Middle frontal gyrus (tissue), 1 donor: ENCODE measurements around the gene KCNS1.
"Not testable (repeated sequence)": the region's sequence is repeated elsewhere in the genome, so short reads cannot be mapped to it uniquely, and the experiment has no call there.

ENCODE experiments used
- DNase-seq: peaks from one replicate; pipeline ENCODE4 v3.0.0-alpha.2; 2015; ENCODE audit warnings: low spot score; ENCODE audit errors: extremely low spot score

KCNS1 gene

GRCh38 chr20:45080867-45081624 is 19.9 kb downstream of the KCNS1 start:
- DNase-seq, result no peak

DNA sequence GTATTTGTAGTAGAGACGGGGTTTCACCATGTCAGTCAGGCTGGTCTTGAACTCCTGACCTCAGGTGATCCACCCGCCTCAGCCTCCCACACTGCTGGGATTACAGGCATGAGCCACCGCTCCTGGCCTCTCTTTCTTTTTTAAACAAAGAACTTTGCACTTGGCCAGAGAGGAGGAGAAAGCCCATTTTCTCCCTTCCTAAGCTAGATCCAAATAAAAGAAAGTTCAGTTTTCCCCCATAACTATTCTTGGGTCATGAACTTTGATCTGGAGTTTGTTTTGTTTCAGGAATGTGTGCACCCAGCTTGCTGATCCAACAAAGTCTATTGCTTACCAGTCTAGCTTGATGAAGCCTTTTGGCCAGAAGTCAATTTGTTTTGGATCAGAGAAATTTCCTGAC is 23.4 kb downstream of the KCNS1 start:
- DNase-seq, result no peak

- no peak for DNase-seq
Measured at GRCh38 chr20:45073221-45073620, 27.7 kb downstream of the KCNS1 start.

- DNase-seq, result no peak
Measured at GRCh38 chr20:45072066-45072465, 28.9 kb downstream of the KCNS1 start.

GRCh38 chr20:45070932-45071632 is 29.8 kb downstream of the KCNS1 start:
- DNase-seq, result no peak

- no peak for DNase-seq
Measured at GRCh38 chr20:45069261-45069660, 31.7 kb downstream of the KCNS1 start.

- no peak for DNase-seq
Measured at GRCh38 chr20:45067558-45067957, 33.4 kb downstream of the KCNS1 start.

- DNase-seq, result no peak
Measured at GRCh38 chr20:45067087-45067486, 33.8 kb downstream of the KCNS1 start.

DNA sequence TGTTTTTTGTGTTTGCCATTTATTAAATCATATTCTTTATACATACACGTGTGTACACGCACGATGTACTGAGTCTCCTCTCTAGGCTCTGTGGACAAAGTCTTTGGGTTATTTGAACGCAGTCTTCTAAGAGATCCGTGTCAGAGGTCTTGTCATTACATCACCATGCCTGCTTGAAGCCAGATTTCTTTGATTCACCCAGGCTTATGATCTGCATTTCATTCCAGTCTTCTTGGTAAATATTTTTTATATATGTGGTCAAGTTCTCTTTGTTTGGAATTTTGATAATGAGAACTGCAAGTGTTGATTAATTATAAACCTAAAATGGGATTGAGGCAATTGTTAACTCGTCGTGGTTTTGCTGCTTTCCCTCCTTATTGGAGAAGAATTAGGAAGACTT is 34.6 kb downstream of the KCNS1 start:
- no peak for DNase-seq

DNA sequence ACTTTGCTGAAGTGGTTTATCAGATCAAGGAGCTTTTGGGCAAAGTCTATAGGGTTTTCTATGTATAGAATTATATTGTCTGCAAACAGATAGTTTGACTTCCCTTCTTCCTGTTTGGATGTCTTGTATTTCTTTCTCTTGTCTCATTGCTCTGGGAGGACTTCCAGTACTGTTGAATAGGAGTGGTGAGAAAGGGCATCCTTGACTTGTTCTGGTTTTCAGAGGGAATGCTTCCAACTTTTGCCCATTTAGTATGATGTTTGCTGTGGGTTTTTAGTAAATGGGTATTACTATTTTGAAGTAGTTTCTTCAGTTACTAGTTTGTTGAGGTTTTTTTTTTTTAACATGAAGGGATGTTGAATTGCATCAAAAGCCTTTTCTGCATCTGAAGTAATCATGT is 36.1 kb downstream of the KCNS1 start:
- DNase-seq, result no peak

DNA sequence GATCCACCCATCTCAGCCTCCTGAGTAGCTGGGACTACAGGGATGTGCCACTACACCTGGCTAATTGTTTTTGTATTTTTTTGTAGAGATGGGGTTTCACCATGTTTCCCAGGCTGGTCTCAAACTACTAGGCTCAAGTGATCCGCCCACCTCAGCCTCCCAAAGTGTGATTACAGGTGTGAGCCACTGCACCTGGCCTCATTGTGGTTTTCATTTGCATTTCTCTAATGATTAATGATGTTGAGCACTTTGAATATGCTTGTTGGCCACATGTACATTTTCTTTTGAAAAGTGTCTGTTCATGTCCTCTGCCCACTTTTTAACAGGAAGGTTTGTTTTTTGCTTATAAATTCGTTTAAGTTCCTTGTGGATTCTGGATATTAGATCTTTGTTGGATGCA is 37.8 kb downstream of the KCNS1 start:
- DNase-seq, result not testable (repeated sequence)

DNA sequence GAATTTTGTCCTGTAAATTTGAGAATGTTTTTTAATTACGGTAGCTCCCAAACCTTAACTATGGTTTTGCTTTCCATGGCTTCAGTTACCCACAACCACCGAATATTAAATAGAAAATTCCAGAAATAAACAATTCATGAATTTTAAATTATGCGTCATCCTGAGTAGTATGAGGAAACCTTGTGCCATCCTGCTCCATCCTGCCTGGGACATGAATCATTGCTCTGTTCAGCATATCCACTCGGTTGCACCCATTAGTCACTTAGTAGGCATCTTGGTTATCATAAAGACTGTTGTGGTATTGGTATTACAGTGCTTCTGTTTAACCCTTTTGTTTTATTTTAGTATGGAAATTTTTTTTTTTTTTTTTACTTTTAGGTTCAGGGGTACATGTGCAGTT is 39.7 kb downstream of the KCNS1 start:
- no peak for DNase-seq

GRCh38 chr20:45060294-45060693 is 40.6 kb downstream of the KCNS1 start:
- no peak for DNase-seq

DNA sequence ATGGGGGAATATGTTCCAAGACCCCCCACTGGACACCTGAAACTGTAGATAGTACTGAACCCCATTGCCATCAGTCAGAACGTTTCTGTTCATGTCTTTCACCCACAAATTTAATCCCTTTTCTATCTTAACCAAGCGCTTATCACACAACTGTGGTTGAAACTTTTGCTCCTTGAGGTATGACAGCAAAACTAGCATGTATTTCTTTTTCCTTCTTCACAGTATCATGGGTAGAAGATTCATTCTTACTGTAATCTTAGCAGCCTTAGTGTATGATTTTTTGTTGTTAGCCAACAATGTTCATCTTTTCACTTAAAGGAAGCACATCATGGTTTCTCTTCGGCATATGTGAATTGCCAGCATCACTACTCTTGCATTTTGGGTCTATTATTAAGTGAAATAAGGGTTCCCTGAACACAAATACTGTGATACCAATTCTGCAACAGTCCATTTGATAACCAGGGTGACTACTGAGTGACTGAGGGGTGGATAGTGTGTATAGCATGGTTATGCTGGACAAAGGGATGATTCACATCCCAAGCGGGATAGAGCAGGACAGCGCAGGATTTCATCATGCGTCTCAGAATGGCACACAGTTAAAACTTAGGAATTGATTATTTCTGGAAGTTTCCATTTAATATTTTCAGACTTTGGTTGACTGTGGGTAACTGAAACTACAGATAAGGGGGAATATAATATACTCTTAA is 41.8 kb downstream of the KCNS1 start:
- DNase-seq, result no peak

DNA sequence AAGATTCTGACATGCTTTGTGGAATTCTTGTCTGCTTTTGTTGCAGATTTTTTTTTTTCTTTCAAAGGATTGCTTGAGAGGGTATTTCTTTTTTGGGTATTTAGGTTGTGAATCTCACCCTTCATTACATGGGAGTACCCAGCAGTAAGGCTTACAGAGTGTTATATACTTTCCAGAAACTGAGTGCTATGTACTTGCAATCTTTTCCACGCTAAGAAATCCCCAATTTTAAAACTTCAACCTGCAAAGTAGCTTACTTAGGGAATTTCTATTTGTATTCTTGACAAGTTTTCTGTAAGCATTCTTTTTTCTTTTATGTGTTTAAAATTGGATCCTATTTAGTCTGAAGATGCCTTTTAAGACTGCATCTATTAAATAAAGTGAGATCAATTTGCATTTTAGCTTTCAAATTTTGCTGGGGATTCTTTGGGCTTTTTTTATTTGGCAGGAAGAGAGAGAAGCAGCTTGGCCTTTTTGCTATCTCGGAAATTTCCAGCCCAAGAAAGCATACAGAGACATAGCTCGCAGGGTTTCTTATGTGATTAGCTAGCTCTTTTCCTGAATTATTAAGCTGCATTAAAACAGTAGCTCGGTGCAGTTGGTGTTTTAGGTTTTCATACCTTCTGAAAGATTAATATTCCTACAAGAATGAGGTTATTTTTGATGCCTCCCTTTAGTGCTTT is 42.6 kb downstream of the KCNS1 start:
- no peak for DNase-seq

- DNase-seq, result no peak
Measured at GRCh38 chr20:45056473-45057173, 44.3 kb downstream of the KCNS1 start.

DNA sequence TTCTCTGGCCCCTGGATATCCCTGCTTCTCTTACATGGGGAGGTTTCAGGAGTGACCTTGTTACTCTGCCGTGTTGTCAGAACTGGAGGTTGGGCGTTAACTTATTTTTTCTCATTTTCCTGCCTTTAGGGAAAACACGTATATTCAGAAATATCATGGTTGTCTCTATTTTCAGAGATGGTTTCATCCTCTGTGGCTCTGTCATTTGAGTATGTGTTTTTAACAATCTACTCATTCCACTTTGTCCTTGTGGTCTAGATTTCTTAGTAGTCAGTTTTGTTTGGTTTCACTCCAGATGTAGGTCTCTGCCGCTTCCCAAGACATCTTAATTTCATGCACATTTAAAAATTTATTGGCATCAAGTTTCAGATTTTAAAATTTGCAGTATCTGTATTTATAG is 45.9 kb downstream of the KCNS1 start:
- no peak for DNase-seq

GRCh38 chr20:45053430-45054351 is 47.2 kb downstream of the KCNS1 start:
- DNase-seq, result no peak

DNA sequence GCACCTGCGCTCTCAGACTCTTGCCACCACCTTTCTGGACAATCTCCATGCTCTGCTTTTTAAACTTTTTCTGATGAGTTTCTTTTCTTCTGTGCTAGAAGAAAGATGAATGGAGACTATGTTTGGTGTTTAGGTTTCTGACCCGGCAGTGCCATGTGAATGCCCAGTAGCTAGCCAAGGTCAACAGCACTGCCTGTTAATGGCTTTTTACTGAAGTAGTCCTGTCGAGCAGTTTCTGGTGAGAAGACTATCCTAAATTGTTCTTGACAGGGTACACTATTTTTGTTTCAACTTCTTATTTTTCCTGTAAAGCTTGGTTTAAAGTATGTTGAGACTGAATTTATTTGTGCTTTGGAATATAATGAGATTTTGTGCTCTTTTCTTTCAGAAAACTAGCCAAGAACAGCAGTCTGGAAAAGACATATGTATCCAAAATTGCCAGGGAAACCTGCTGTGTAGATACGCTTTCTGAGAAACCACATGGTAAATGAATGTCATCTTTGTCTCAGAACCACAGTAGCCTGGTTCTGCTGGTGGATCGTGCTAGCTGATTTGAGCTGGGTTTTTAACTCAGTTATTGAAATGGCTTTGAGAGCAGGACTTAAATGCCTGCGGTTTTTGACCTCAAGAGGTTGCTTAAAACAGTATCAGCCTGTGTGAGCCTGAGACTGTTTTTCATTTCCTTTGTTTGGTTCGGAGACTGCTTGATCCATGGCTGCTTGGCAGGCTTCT is 48.1 kb downstream of the KCNS1 start:
- no peak for DNase-seq
